Psoas muscle (tissue), 8 donors: ENCODE results near the gene SOX18. TPM values are rescaled to one million over a fixed set of nuclear protein-coding genes. Genes with fewer than 3 reads are reported as not detected.
"Not testable (repeated sequence)": the region's sequence is repeated elsewhere in the genome, so short reads cannot be mapped to it uniquely, and the experiment has no call there.

Experiments used
- ATAC-seq, 4 donors: fragments of 200-7000 bp; cut with Tn5 transposase; one replicate each; pipeline ENCODE4 v1.9.1; 2020; ENCODE audit warnings: moderate library complexity in 3 of 4, mild to moderate bottlenecking in 2 of 4
- DNase-seq, 2 donors: peaks; one replicate each; pipeline ENCODE4 v3.0.0-alpha.2; 2020
- H3K27ac ChIP-seq: fragments of 200-600 bp; one replicate; pipeline ENCODE4 v1.8.0; 2022
- H3K27me3 ChIP-seq, 3 donors: fragments of 200-600 bp in 1 of 3; one replicate each; pipeline versions ENCODE4 v1.6.1 to v1.8.0; 2013 to 2022; ENCODE audit warnings: low read length in 2 of 3, mild to moderate bottlenecking in 2 of 3, moderate library complexity in 1 of 3; ENCODE audit not compliant: insufficient read depth in 3 of 3
- H3K36me3 ChIP-seq, 2 donors: fragments of 200-600 bp in 1 of 2; one replicate each; pipeline versions ENCODE4 v1.6.1 to v1.8.0; 2013 to 2022; ENCODE audit warnings: low read depth in 1 of 2, mild to moderate bottlenecking in 1 of 2, moderate library complexity in 1 of 2; ENCODE audit not compliant: insufficient read depth in 1 of 2
- H3K4me1 ChIP-seq: fragments of 200-600 bp; one replicate; pipeline ENCODE4 v1.8.0; 2022
- H3K4me3 ChIP-seq: fragments of 200-600 bp; one replicate; pipeline ENCODE4 v1.8.0; 2022; ENCODE audit warnings: mild to moderate bottlenecking
- H3K9me3 ChIP-seq: fragments of 200-600 bp; one replicate; pipeline ENCODE4 v1.8.0; 2022
- CTCF ChIP-seq: fragments of 200-600 bp; IDR thresholded peaks from one replicate; pipeline ENCODE4 v1.8.0; 2022; ENCODE audit warnings: antibody characterized with exemption
- whole genome bisulfite sequencing, 3 donors: extraction: QIAGEN DNeasy Blood & Tissue Kit; methylation state at CpG; one replicate each; pipeline versions ENCODE4 v1.1.6 to v1.1.7; 2013; 5-methylcytosine and 5-hydroxymethylcytosine counted together
- intact Hi-C, 2 donors: fragments of 100-400 bp; cut with DNase I; formaldehyde crosslinking; loops; one replicate each; pipeline versions ENCODE4 v1.11.0 to v1.14.2; 2022
- polyA plus RNA-seq, 3 donors: library from polyadenylated mRNA; stranded (reverse); fragments of 200-250 nt; gene quantifications; one replicate each; pipeline ENCODE4 v1.2.3, GENCODE V29; 2013
- total RNA-seq, 4 donors: library from RNA; stranded (reverse); fragmentation: NEBNext Ultra II Directional in 2 of 4; extraction: Animal tissue kit (Norgen Biotek cat#: 25700) in 2 of 4; gene quantifications; one replicate each; pipeline versions ENCODE4 v1.2.1 to v1.2.4, GENCODE V29; 2021 to 2023
- donor health status: healthy with polysubstance abuse.
- donor health status: DM: no; HTN: no; CAD: no; lungs with moderate emphysema.
- donor health status: Bipolar disorder and iron deficiency.
- donor health status: healthy.
- donor health status: DM: yes; HTN: yes; CAD: no.
- donor health status: DM: no; HTN: no; CAD: no.
- donor health status: DM: no; HTN: no; CAD: no.
- donor health status: DM: yes; HTN: yes; CAD: no.

The SOX18 gene
- total and polyA plus RNA-seq, 7 donors = 4.2 to 50.8 (median 15.4) TPM

DNA sequence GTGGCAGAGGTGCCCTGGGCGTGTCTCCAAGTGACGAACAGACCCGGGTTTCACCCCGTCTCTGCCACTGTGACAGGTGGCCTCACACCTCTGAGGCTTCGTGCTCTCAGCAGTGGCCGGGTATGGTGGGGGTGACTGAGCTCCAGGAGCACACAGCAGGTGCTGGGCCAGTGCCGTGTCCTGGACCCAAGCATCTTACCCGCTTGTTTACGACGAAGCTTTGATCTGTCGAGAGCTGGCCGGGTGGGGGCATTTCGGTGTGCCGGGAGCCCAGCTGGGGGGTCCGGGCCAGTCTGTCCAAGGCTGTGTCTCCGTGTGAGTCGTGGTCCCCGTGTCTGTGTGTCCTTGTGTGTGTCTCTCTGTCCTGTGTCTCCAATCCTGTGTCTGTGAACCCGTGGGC, 41.9 kb upstream of the SOX18 start:
- H3K27me3 ChIP-seq = peaks cover 0 to 17% (median 13%) of the 10 kb centered on the region in 3 donors
- no peak for TF ChIP-seq CTCF
- H3K27ac ChIP-seq = no peak overlapping the region
- 49 to 59% (median 56%) methylated on average over 18 to 19 of the region's 19 CpGs for WGBS, 3 donors
- no peaks in the 10 kb centered on the region for H3K9me3 ChIP-seq
- intact Hi-C loops = no loop called here
- no peaks in the 10 kb centered on the region for H3K4me1 ChIP-seq
- DNase-seq (no peak), ATAC-seq (no peak)
- H3K36me3 ChIP-seq = no peaks in the 10 kb centered on the region
- H3K4me3 ChIP-seq = no peak overlapping the region

- WGBS, 3 donors = 48 to 55% (median 48%) methylated on average over 10 of the region's 10 CpGs
- intact Hi-C loops = no loop called here
- DNase-seq (no peak), ATAC-seq (no peak)
- no peak overlapping the region for H3K4me3 ChIP-seq
- no peaks in the 10 kb centered on the region for H3K36me3 ChIP-seq
- no peaks in the 10 kb centered on the region for H3K4me1 ChIP-seq
- no peaks in the 10 kb centered on the region for H3K9me3 ChIP-seq
- H3K27me3 ChIP-seq = peaks cover 0 to 26% (median 15%) of the 10 kb centered on the region in 3 donors
- H3K27ac ChIP-seq = no peak overlapping the region
- TF ChIP-seq CTCF = no peak
Measured at GRCh38 chr20:64090165-64090564, 40.7 kb upstream of the SOX18 start.

- DNase-seq, H3K36me3 ChIP-seq, H3K4me3 ChIP-seq, ATAC-seq, H3K9me3 ChIP-seq, intact Hi-C loops, H3K4me1 ChIP-seq, H3K27ac ChIP-seq: not testable (repeated sequence)
- peaks cover 0 to 42% (median 22%) of the 10 kb centered on the region in 3 donors for H3K27me3 ChIP-seq
Measured at GRCh38 chr20:64088586-64088985, 39.1 kb upstream of the SOX18 start.

GRCh38 chr20:64087226-64087825, 37.9 kb upstream of the SOX18 start:
- peaks cover 0 to 53% (median 19%) of the 10 kb centered on the region in 3 donors for H3K27me3 ChIP-seq
- H3K9me3 ChIP-seq, H3K4me1 ChIP-seq, H3K36me3 ChIP-seq, DNase-seq, H3K4me3 ChIP-seq, H3K27ac ChIP-seq, ATAC-seq, intact Hi-C loops: not testable (repeated sequence)
- 91 to 98% (median 96%) methylated on average over 6 of the region's 36 CpGs for WGBS, 3 donors

GRCh38 chr20:64086801-64087200, 37.4 kb upstream of the SOX18 start:
- Histone ChIP-seq H3K36me3 (no peaks in the 10 kb centered on the region), H3K9me3 (no peaks in the 10 kb centered on the region), H3K4me3 (no peak overlapping the region), H3K4me1 (peaks cover 9% of the 10 kb centered on the region), H3K27me3 (peaks cover 0 to 54% (median 17%) of the 10 kb centered on the region in 3 donors), H3K27ac (no peak overlapping the region)
- intact Hi-C loops = no loop called here
- DNase-seq = no peak
- no peak for TF ChIP-seq CTCF
- 88 to 93% (median 92%) methylated on average over 7 to 10 of the region's 11 CpGs for WGBS, 3 donors
- no peak for ATAC-seq

DNA sequence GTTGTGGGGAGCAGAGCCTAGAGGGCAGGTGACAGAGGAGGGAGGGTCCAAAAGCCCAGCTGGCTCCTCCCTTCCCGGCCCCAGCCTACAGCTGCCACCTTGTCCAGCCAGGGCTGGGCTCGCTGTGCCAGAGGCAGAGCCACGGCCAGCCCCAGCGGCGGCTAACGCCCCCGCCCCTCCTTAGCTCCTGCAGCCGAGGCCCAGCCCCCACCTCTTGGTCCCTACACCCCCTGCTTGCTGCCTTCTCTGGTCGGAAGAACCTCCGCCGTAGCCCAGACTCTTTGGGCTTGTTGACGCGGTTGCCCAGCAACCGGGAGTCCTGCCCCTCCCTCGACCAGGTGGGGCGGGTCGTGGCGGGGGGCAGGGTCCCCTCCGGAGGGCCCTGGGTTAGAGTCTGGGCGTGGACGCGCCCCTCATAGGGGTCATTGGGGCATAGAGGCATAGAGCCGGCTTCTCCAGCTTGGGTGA, 35.3 kb upstream of the SOX18 start:
- DNase-seq = no peak
- Histone ChIP-seq H3K36me3 (no peaks in the 10 kb centered on the region), H3K9me3 (no peaks in the 10 kb centered on the region), H3K4me3 (no peak overlapping the region), H3K27ac (no peak overlapping the region), H3K27me3 (peaks cover 0 to 54% (median 17%) of the 10 kb centered on the region in 3 donors), H3K4me1 (peaks cover 9% of the 10 kb centered on the region)
- 7 to 15% (median 7%) methylated on average over 19 to 23 of the region's 23 CpGs for WGBS, 3 donors
- intact Hi-C loops = no loop called here
- TF ChIP-seq CTCF = no peak
- ATAC-seq = no peak
